ENCODE results near the gene CXADR.

GRCh38 chr21:17479606-17480005 is 33.2 kb upstream of the CXADR start:
- TF ChIP-seq CTCF (IDR thresholded peaks at IDR 0.05), result no peak
- TF ChIP-seq POLR2A (IDR thresholded peaks at IDR 0.05), result no peak
